ENCODE measurements around the gene KLRF1.

GRCh38 chr12:9868951-9869306 is 41.6 kb downstream of the KLRF1 start:
- no peak for TF ChIP-seq ZNF274 (IDR thresholded peaks at IDR 0.05; ENCODE audit: low read depth, low read length)
- TF ChIP-seq EZH2 (IDR thresholded peaks at IDR 0.05), result no peak
- no peak for TF ChIP-seq SIN3A (IDR thresholded peaks at IDR 0.05; ENCODE audit: low read depth)
- no peak for TF ChIP-seq CTCF (IDR thresholded peaks at IDR 0.05 in 2 of 3, conservative IDR thresholded peaks at IDR 0.05 in 1 of 3; ENCODE audit: borderline replicate concordance in 1 of 3, insufficient read depth in 1 of 3, low read depth in 2 of 3, low read length in 2 of 3)
- no peak for TF ChIP-seq MAX (IDR thresholded peaks at IDR 0.05)
- no peak for TF ChIP-seq POLR2AphosphoS5 (IDR thresholded peaks at IDR 0.05; ENCODE audit: low read depth, low read length)
- no peak for TF ChIP-seq CBX3 (IDR thresholded peaks at IDR 0.05; ENCODE audit: low read depth)
- no peak for TF ChIP-seq POLR2A (IDR thresholded peaks at IDR 0.05; ENCODE audit: borderline replicate concordance, extremely low read depth, insufficient read depth, insufficient read length)
